HFFc6 (cell line): ENCODE data around the gene CTSO. TPM values are rescaled to one million over a fixed set of nuclear protein-coding genes. Genes with fewer than 3 reads are reported as not detected.
"Not testable (repeated sequence)": the region's sequence is repeated elsewhere in the genome, so short reads cannot be mapped to it uniquely, and the experiment has no call there.

Experiments used
- DNase-seq: peaks from one replicate; pipeline ENCODE4 v3.0.0-alpha.2; 2018
- H3K27ac Mint-ChIP-seq: 2 replicates; pipeline ENCODE4 v1.8.0; 2020; ENCODE audit warnings: mild to moderate bottlenecking, mixed read lengths
- H3K27me3 Mint-ChIP-seq: 2 replicates; pipeline ENCODE4 v1.8.0; 2021; ENCODE audit warnings: mild to moderate bottlenecking, moderate library complexity, mixed read lengths; ENCODE audit not compliant: insufficient read depth
- H3K36me3 Mint-ChIP-seq: 2 replicates; pipeline ENCODE4 v1.8.0; 2021; ENCODE audit warnings: low read depth, mixed read lengths
- H3K4me1 Mint-ChIP-seq: 2 replicates; pipeline ENCODE4 v1.8.0; 2020; ENCODE audit warnings: low read depth, mixed read lengths
- H3K4me3 Mint-ChIP-seq: 2 replicates; pipeline ENCODE4 v1.8.0; 2020; ENCODE audit warnings: mild to moderate bottlenecking, moderate library complexity, mixed read lengths
- H3K9me3 Mint-ChIP-seq: 2 replicates; pipeline ENCODE4 v1.8.0; 2020; ENCODE audit warnings: mild to moderate bottlenecking, mixed read lengths
- total RNA-seq, 6 experiments: library from RNA; stranded (reverse); fragmentation: NEBNext Ultra II Directional; extraction: Animal tissue kit (Norgen Biotek cat#: 25700); gene quantifications; 2 replicates in 1 of 6; 3 replicates in 5 of 6; pipeline ENCODE4 v1.2.3, GENCODE V29; 2021
- TF ChIP-seq, protein P1 (sequence below): fragments of 200-600 bp; sonication (generic); IDR thresholded peaks from 2 replicates; pipeline ENCODE4 v1.5.0; 2021; ENCODE audit warnings: antibody characterized with exemption, mild to moderate bottlenecking

The CTSO gene
- total RNA-seq, 6 experiments from 2014 or later: 2.5 to 4.7 (median 2.6) TPM

DNA sequence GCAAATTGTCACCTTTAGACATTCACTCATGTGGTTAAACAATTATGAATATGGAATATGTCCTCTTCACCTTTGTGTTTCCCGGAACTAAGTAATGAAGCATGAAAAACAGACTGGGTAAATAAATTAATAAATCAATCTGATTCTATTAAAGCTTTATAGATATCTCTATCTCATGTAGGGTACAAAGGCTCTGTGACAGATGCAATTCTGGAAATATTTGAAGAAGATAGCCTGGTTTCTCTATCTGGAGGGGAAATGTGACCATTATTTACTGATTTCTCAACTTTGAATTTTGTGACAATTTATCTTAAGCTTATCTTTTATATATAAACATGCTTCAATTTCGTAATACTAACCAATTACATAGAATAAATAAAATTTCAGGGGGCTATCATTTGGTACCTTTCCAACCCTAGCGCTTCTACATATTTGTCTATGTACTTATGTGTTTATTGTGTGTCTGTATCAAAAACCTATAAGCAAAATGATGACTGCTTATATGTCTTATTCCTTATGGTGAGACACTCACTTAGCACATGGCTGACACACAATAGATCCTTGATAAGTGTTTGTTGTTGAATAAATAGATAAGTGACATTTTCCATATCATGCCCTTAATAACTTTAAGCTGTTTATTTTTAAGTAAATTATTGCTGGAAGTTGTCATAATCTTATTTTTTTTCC lies 9.9 kb downstream of the CTSO start:
- TF ChIP-seq, protein P1, sequence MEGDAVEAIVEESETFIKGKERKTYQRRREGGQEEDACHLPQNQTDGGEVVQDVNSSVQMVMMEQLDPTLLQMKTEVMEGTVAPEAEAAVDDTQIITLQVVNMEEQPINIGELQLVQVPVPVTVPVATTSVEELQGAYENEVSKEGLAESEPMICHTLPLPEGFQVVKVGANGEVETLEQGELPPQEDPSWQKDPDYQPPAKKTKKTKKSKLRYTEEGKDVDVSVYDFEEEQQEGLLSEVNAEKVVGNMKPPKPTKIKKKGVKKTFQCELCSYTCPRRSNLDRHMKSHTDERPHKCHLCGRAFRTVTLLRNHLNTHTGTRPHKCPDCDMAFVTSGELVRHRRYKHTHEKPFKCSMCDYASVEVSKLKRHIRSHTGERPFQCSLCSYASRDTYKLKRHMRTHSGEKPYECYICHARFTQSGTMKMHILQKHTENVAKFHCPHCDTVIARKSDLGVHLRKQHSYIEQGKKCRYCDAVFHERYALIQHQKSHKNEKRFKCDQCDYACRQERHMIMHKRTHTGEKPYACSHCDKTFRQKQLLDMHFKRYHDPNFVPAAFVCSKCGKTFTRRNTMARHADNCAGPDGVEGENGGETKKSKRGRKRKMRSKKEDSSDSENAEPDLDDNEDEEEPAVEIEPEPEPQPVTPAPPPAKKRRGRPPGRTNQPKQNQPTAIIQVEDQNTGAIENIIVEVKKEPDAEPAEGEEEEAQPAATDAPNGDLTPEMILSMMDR: no peak
- no peaks in the 10 kb centered on the region for H3K27me3 Mint-ChIP-seq
- no peaks in the 10 kb centered on the region for H3K36me3 Mint-ChIP-seq
- no peaks in the 10 kb centered on the region for H3K4me1 Mint-ChIP-seq
- H3K9me3 Mint-ChIP-seq: no peaks in the 10 kb centered on the region
- H3K4me3 Mint-ChIP-seq: no peak overlapping the region
- no peak for DNase-seq
- H3K27ac Mint-ChIP-seq: no peak overlapping the region

DNA sequence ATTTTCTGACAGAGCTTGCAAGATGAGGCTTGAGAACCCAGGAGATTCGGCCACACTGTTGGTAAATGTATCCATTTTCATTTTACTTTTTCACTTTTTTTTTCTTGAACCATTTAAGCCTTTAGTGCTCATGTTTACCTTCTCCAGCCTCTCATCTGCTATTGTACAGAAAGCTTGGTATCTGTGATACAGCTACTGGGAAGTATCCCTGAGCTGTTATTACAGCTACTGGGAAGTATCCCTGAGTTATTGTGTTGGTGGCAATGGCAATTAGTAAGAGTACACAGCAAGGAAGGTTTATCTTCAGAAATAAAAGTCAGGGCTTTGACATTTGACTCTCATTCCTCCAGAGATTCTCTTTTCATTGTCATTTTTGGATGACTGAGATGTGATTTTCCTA lies 11.8 kb downstream of the CTSO start:
- no peak overlapping the region for H3K4me3 Mint-ChIP-seq
- DNase-seq: no peak
- peaks cover 5% of the 10 kb centered on the region; the same call in 1 of the 2 replicates for H3K27me3 Mint-ChIP-seq
- no peaks in the 10 kb centered on the region for H3K36me3 Mint-ChIP-seq
- H3K27ac Mint-ChIP-seq: no peak overlapping the region
- TF ChIP-seq, protein P1: no peak
- no peaks in the 10 kb centered on the region for H3K4me1 Mint-ChIP-seq
- no peaks in the 10 kb centered on the region for H3K9me3 Mint-ChIP-seq

DNA sequence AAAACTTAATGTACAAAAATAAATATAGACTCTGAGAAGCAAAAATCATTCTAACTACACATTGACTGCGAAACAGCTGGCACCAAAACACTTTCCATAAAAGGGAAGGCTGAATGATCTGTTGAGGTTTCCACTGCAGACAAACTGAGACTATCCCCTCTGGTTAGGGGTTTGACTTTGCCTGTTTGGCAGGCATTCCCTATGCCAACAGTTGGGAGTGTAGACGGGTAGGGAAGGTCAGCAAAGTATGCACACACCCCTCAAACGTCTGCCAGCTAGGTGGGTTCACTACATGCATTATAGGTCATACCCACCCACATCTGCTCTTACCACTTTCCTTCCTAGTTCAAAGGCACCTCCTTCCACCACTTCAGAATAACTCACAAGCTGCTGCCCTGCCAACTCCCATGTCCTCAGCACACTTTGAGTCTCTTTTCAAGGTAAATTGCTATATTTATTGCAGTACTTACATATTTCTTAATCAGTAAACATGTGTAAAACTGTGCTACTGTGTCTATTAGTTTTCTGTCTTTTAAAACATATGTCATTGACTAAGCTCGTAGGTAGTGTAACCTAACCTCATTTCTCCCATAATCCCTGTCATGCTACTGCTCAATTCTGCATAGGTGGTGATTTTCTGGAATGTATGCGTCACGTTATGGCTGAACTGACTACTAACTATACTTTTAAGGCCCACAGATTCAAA lies 12.4 kb downstream of the CTSO start:
- H3K4me3 Mint-ChIP-seq: no peak overlapping the region
- no peaks in the 10 kb centered on the region for H3K4me1 Mint-ChIP-seq
- TF ChIP-seq, protein P1: no peak
- no peaks in the 10 kb centered on the region for H3K36me3 Mint-ChIP-seq
- peaks cover 5% of the 10 kb centered on the region; the same call in 1 of the 2 replicates for H3K27me3 Mint-ChIP-seq
- H3K9me3 Mint-ChIP-seq: no peaks in the 10 kb centered on the region
- DNase-seq: no peak
- H3K27ac Mint-ChIP-seq: no peak overlapping the region

DNA sequence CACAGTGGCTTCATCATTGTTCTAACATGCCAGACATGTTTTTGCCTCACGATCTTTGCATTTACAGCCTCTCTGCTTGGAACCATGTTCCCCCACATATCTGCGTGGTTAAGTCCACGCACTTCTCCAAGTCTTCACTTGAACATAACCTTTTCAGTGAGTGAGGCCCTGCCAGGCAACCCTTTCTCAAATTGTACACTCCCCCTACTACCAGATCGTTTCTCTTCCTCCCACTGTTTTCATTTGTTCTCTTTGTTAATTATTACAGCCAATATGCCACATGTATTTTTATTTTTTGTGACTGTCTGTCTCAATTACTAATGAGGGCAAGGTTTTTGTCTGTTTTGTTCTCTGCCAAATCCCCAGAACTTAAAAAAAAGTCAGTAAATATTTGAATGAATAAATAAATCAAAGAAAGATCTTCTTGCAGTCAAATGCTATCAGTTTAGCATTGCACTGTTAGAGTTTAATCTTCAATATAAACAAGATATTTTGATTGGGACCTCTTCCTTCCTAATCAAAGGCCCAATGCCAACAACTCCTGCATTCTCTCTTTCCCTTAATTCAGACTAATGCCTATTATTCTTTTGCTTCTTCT lies 18.2 kb downstream of the CTSO start:
- Mint-ChIP-seq H3K4me1 (no peaks in the 10 kb centered on the region), H3K9me3 (no peaks in the 10 kb centered on the region)

DNA sequence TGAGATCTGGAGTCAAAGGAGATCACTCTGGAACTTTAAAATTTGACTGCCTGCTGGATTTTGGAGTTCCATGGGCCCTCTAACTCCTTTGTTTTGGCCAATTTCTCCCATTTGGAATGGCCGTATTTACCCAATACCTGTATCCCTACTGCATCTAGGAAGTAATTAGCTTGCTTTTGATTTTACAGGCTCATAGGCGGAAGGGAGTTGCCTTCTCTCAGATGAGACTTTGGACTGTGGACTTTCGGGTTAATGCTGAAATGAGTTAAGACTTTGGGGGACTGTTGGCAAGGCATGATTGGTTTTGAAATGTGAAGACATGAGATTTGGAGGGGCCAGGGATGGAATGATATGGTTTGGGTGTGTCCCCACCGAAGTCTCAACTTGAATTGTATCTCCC lies 19.0 kb downstream of the CTSO start:
- H3K36me3 Mint-ChIP-seq, H3K4me3 Mint-ChIP-seq, H3K9me3 Mint-ChIP-seq, DNase-seq, H3K27ac Mint-ChIP-seq, H3K4me1 Mint-ChIP-seq: not testable (repeated sequence)
- H3K27me3 Mint-ChIP-seq: peaks cover 10% of the 10 kb centered on the region

More for the DNA sequence above, 18.2 kb downstream of the CTSO start:
- no peak for DNase-seq
- TF ChIP-seq, protein P1: no peak
- Mint-ChIP-seq H3K4me3 (no peak overlapping the region), H3K27me3 (peaks cover 10% of the 10 kb centered on the region), H3K27ac (no peak overlapping the region), H3K36me3 (no peaks in the 10 kb centered on the region)

DNA sequence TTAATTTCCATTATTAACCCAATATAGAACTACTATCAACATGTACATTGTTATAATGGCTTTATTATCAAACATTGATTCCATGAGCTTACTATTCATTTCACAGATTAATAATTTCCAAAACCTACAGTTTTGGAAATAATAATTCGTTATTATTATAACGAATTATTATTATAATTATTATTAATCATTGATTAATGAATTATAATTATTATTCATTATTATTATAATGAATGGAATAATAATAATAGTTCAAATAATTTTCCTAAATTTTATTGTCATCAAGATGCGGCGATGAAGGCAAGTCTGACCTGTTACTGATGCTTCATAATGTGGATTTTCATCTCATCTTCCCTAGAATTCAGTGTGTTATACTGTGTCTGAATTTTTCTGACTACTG lies 22.0 kb downstream of the CTSO start:
- Mint-ChIP-seq H3K36me3 (no peaks in the 10 kb centered on the region), H3K27me3 (peaks cover 5% of the 10 kb centered on the region), H3K4me1 (no peaks in the 10 kb centered on the region), H3K27ac (no peak overlapping the region), H3K9me3 (no peaks in the 10 kb centered on the region), H3K4me3 (no peak overlapping the region)
- DNase-seq: no peak
- TF ChIP-seq, protein P1: no peak
